Ectodermal cell (in vitro differentiated cells): ENCODE measurements around the gene SHROOM2.

Experiments
- H3K27ac ChIP-seq: 2 replicates; pipeline ENCODE4 v1.7.0; 2013; ENCODE audit warnings: mild to moderate bottlenecking, low read depth, low read length; ENCODE audit not compliant: insufficient read depth, poor library complexity, severe bottlenecking
- H3K27me3 ChIP-seq: 2 replicates; pipeline ENCODE4 v1.7.0; 2013; ENCODE audit warnings: mild to moderate bottlenecking, low read length; ENCODE audit not compliant: insufficient read depth, control insufficient read depth, poor library complexity, severe bottlenecking
- H3K36me3 ChIP-seq: one replicate; pipeline ENCODE4 v1.7.0; 2013; ENCODE audit warnings: low read length; ENCODE audit not compliant: control insufficient read depth, insufficient read depth
- H3K4me1 ChIP-seq: one replicate; pipeline ENCODE4 v1.7.0; 2013; ENCODE audit warnings: low read length; ENCODE audit not compliant: control insufficient read depth, insufficient read depth
- H3K4me3 ChIP-seq: 2 replicates; pipeline ENCODE4 v1.7.0; 2013; ENCODE audit warnings: low read depth, low read length, control low read depth; ENCODE audit not compliant: insufficient read depth
- H3K9me3 ChIP-seq: 2 replicates; pipeline ENCODE4 v1.7.0; 2013; ENCODE audit warnings: mild to moderate bottlenecking, low read length, moderate library complexity; ENCODE audit not compliant: control insufficient read depth
- WGBS, 2 experiments: methylation state at CpG; one replicate each; pipeline ENCODE4 v1.1.7; 2013; ENCODE audit warnings: missing lambda C conversion rate in 2 of 2; 5-methylcytosine and 5-hydroxymethylcytosine counted together

SHROOM2 gene

GRCh38 chrX:9862525-9862924, 76.3 kb downstream of the SHROOM2 start:
- H3K27ac ChIP-seq: no peak overlapping the region
- H3K9me3 ChIP-seq: no peaks in the 10 kb centered on the region
- H3K27me3 ChIP-seq: no peaks in the 10 kb centered on the region
- peaks cover 5% of the 10 kb centered on the region for H3K4me1 ChIP-seq
- H3K36me3 ChIP-seq: no peaks in the 10 kb centered on the region
- 93 to 94% methylated on average over 11 of the region's 11 CpGs for WGBS, 2 experiments
- no peak overlapping the region for H3K4me3 ChIP-seq

- peaks cover 5% of the 10 kb centered on the region for H3K4me1 ChIP-seq
- H3K27me3 ChIP-seq: no peaks in the 10 kb centered on the region
- H3K9me3 ChIP-seq: no peaks in the 10 kb centered on the region
- WGBS, 2 experiments: 94 to 97% methylated on average over 7 of the region's 7 CpGs
- no peak overlapping the region for H3K4me3 ChIP-seq
- no peaks in the 10 kb centered on the region for H3K36me3 ChIP-seq
- H3K27ac ChIP-seq: no peak overlapping the region
These were observed 76.7 kb downstream of the SHROOM2 start for GRCh38 chrX:9862953-9863352.

GRCh38 chrX:9864011-9864410, 77.8 kb downstream of the SHROOM2 start:
- no peaks in the 10 kb centered on the region for H3K9me3 ChIP-seq
- no peaks in the 10 kb centered on the region for H3K27me3 ChIP-seq
- 97 to 98% methylated on average over 9 to 10 of the region's 10 CpGs for WGBS, 2 experiments
- peaks cover 5% of the 10 kb centered on the region for H3K4me1 ChIP-seq
- no peaks in the 10 kb centered on the region for H3K36me3 ChIP-seq
- H3K4me3 ChIP-seq: no peak overlapping the region
- H3K27ac ChIP-seq: no peak overlapping the region

GRCh38 chrX:9865804-9866472, 79.7 kb downstream of the SHROOM2 start:
- no peaks in the 10 kb centered on the region for H3K4me1 ChIP-seq
- H3K4me3 ChIP-seq: no peak overlapping the region
- no peak overlapping the region for H3K27ac ChIP-seq
- H3K27me3 ChIP-seq: no peaks in the 10 kb centered on the region
- no peaks in the 10 kb centered on the region for H3K36me3 ChIP-seq
- H3K9me3 ChIP-seq: no peaks in the 10 kb centered on the region
- 84 to 90% methylated on average over 12 of the region's 12 CpGs for WGBS, 2 experiments

GRCh38 chrX:9866633-9867032, 80.4 kb downstream of the SHROOM2 start:
- no peak overlapping the region for H3K4me3 ChIP-seq
- WGBS, 2 experiments: 67 to 72% methylated on average over 12 to 13 of the region's 13 CpGs
- H3K36me3 ChIP-seq: no peaks in the 10 kb centered on the region
- no peaks in the 10 kb centered on the region for H3K9me3 ChIP-seq
- no peak overlapping the region for H3K27ac ChIP-seq
- no peaks in the 10 kb centered on the region for H3K4me1 ChIP-seq
- no peaks in the 10 kb centered on the region for H3K27me3 ChIP-seq

GRCh38 chrX:9867226-9867625, 81.0 kb downstream of the SHROOM2 start:
- Histone ChIP-seq H3K27ac (no peak overlapping the region), H3K27me3 (no peaks in the 10 kb centered on the region), H3K36me3 (no peaks in the 10 kb centered on the region), H3K9me3 (no peaks in the 10 kb centered on the region), H3K4me3 (no peak overlapping the region), H3K4me1 (no peaks in the 10 kb centered on the region)
- WGBS, 2 experiments: 91 to 95% methylated on average over 5 to 9 of the region's 9 CpGs

GRCh38 chrX:9867753-9868152, 81.5 kb downstream of the SHROOM2 start:
- Histone ChIP-seq H3K4me3 (no peak overlapping the region), H3K27ac (no peak overlapping the region), H3K27me3 (no peaks in the 10 kb centered on the region), H3K4me1 (no peaks in the 10 kb centered on the region), H3K9me3 (no peaks in the 10 kb centered on the region), H3K36me3 (no peaks in the 10 kb centered on the region)
- 69 to 70% methylated on average over 4 of the region's 4 CpGs for WGBS, 2 experiments

- Histone ChIP-seq H3K4me3 (no peak overlapping the region), H3K27ac (no peak overlapping the region), H3K9me3 (no peaks in the 10 kb centered on the region), H3K27me3 (no peaks in the 10 kb centered on the region), H3K4me1 (peaks cover 4% of the 10 kb centered on the region), H3K36me3 (no peaks in the 10 kb centered on the region)
- 87 to 100% methylated on average over 1 of the region's 1 CpG for WGBS, 2 experiments
These were observed 85.6 kb downstream of the SHROOM2 start for GRCh38 chrX:9871701-9872268.

GRCh38 chrX:9873360-9873759, 87.1 kb downstream of the SHROOM2 start:
- WGBS, 2 experiments: 95 to 96% methylated on average over 12 of the region's 12 CpGs
- no peaks in the 10 kb centered on the region for H3K27me3 ChIP-seq
- no peaks in the 10 kb centered on the region for H3K9me3 ChIP-seq
- H3K36me3 ChIP-seq: no peaks in the 10 kb centered on the region
- H3K4me1 ChIP-seq: peaks cover 4% of the 10 kb centered on the region
- no peak overlapping the region for H3K4me3 ChIP-seq
- no peak overlapping the region for H3K27ac ChIP-seq

GRCh38 chrX:9873952-9874351, 87.7 kb downstream of the SHROOM2 start:
- WGBS, 2 experiments: 77 to 88% methylated on average over 9 of the region's 9 CpGs
- Histone ChIP-seq H3K27ac (no peak overlapping the region), H3K9me3 (no peaks in the 10 kb centered on the region), H3K4me3 (no peak overlapping the region), H3K4me1 (peaks cover 4% of the 10 kb centered on the region), H3K36me3 (no peaks in the 10 kb centered on the region), H3K27me3 (no peaks in the 10 kb centered on the region)
